Adrenal gland (tissue), 12 donors: Measurements from ENCODE around the gene TAGLN. TPM values are rescaled to one million over a fixed set of nuclear protein-coding genes. Genes with fewer than 3 reads are reported as not detected.

Experiments
- DNase-seq, 7 donors: peaks; one replicate each; pipeline ENCODE4 v3.0.0-alpha.2; 2019 to 2020
- H3K27ac ChIP-seq, 5 donors: fragments of 200-600 bp; sonication (generic) in 4 of 5; 1 replicate in 3 of 5; 2 replicates in 2 of 5; pipeline versions ENCODE4 v1.5.1 to v1.8.0; 2016 to 2020; ENCODE audit warnings: mild to moderate bottlenecking in 1 of 5
- H3K27me3 ChIP-seq: fragments of 200-600 bp; 2 replicates; pipeline ENCODE4 v1.8.0; 2021
- H3K36me3 ChIP-seq, 2 donors: fragments of 200-600 bp; replicated peaks in 1 of 2; 1 replicate in 1 of 2; 2 replicates in 1 of 2; pipeline versions ENCODE4 v1.5.1 to v1.8.0; 2018 to 2022
- H3K4me1 ChIP-seq, 2 donors: fragments of 200-600 bp; replicated peaks in 1 of 2; 1 replicate in 1 of 2; 2 replicates in 1 of 2; pipeline versions ENCODE4 v1.5.1 to v1.8.0; 2018 to 2021
- H3K4me3 ChIP-seq, 4 donors: fragments of 200-600 bp; sonication (generic) in 3 of 4; one replicate each; pipeline ENCODE4 v1.5.1; 2016 to 2018
- H3K9me3 ChIP-seq, 3 donors: fragments of 200-600 bp; sonication (generic) in 1 of 3; replicated peaks in 1 of 3; 1 replicate in 2 of 3; 2 replicates in 1 of 3; pipeline versions ENCODE4 v1.5.1 to v1.8.0; 2016 to 2021
- CTCF ChIP-seq, 6 experiments: fragments of 450-650 bp in 4 of 6; fragments of 200-600 bp in 2 of 6; sonication (generic) in 1 of 6; IDR thresholded peaks; 1 replicate in 5 of 6; 2 replicates in 1 of 6; pipeline versions ENCODE4 v1.5.1 to v1.8.0; 2016 to 2021; ENCODE audit warnings: antibody characterized with exemption in 6 of 6, mild to moderate bottlenecking in 2 of 6, moderate library complexity in 1 of 6
- POLR2A ChIP-seq, 2 donors: fragments of 450-650 bp; IDR thresholded peaks; one replicate each; pipeline ENCODE4 v1.6.1; 2017; ENCODE audit warnings: antibody characterized with exemption in 2 of 2, mild to moderate bottlenecking in 2 of 2, moderate library complexity in 1 of 2
- WGBS, 4 donors: extraction: QIAGEN DNeasy Blood & Tissue Kit in 2 of 4; methylation state at CpG; one replicate each; pipeline versions ENCODE4 v1.1.5 to v1.1.7; 2013 to 2017; 5-methylcytosine and 5-hydroxymethylcytosine counted together
- intact Hi-C, 2 donors: fragments of 100-400 bp; cut with DNase I; formaldehyde crosslinking; loops; one replicate each; pipeline versions ENCODE4 v1.14.1 to v1.15.0; 2022 to 2023
- polyA plus RNA-seq, 3 donors: library from polyadenylated mRNA; stranded (reverse); fragments of 200-250 nt in 2 of 3; fragments of 350-450 nt in 1 of 3; fragmentation: Illumina TruSeq in 1 of 3; extraction: RNeasy Lipid Tissue Mini Kit (QIAGEN cat#74804) in 1 of 3; gene quantifications; one replicate each; pipeline ENCODE4 v1.2.3, GENCODE V29; 2013 to 2014
- total RNA-seq, 9 donors: library from RNA; depleted of rRNA in 4 of 9; stranded (reverse); fragments of >200 nt in 4 of 9; fragments of 120-200 nt in 1 of 9; fragmentation: NEBNext Ultra II Directional in 1 of 9; extraction: Animal tissue kit (Norgen Biotek cat#: 25700) in 1 of 9; gene quantifications; one replicate each; pipeline versions ENCODE4 v1.1.0 to v1.2.4, GENCODE V29; 2013 to 2023
- donor health status: healthy with polysubstance abuse.
- donor health status: Bipolar disorder and iron deficiency.
- donor health status: DM: yes; HTN: yes; CAD: no.
- donor health status: DM: no; HTN: no; CAD: no.
- donor health status: DM: no; HTN: no; CAD: no.
- donor health status: DM: yes; HTN: yes; CAD: no.

TAGLN gene
- total and polyA plus RNA-seq, 12 donors, result 37.1 to 1,290 (median 739) TPM

- H3K36me3 ChIP-seq, result peaks cover 0 to 78% of the 10 kb centered on the region in 2 donors
- DNase-seq, result peak in 2 of 7 donors; percentile 13 to 47
- H3K9me3 ChIP-seq, result no peaks in the 10 kb centered on the region
- H3K27ac ChIP-seq, result peak overlapping the region in 2 of 5 donors; percentile 26 to 95
- H3K27me3 ChIP-seq, result no peaks in the 10 kb centered on the region
- TF ChIP-seq CTCF (IDR thresholded peaks at IDR 0.05) (no peak), POLR2A (IDR thresholded peaks at IDR 0.05) (no peak)
- intact Hi-C loops, result loop anchor here in 1 of 2 donors (10.0 kb wide), 1 partner anchor 439 kb away; the partner anchor contains the start of gene ZPR1
- H3K4me1 ChIP-seq, result peaks cover 0 to 25% of the 10 kb centered on the region in 2 donors
- H3K4me3 ChIP-seq, result no peak overlapping the region
- WGBS, 4 donors, result 78 to 87% (median 81%) methylated on average over 13 to 17 of the region's 17 CpGs
These were observed 24.8 kb downstream of the TAGLN start for GRCh38 chr11:117223741-117224689.

- Histone ChIP-seq H3K27ac (no peak overlapping the region), H3K4me1 (peaks cover 1 to 16% of the 10 kb centered on the region in 2 donors), H3K27me3 (no peaks in the 10 kb centered on the region), H3K36me3 (peaks cover 0 to 76% of the 10 kb centered on the region in 2 donors), H3K9me3 (no peaks in the 10 kb centered on the region), H3K4me3 (no peak overlapping the region)
- DNase-seq, result peak in 2 of 7 donors; percentile 15 to 49
- intact Hi-C loops, result loop anchor here (2.0 to 10.0 kb wide), 3 partner anchors 41 to 441 kb away; partner anchors contain the start of gene ZPR1 (in 1 of the 2)
- WGBS, 4 donors, result 87 to 93% (median 92%) methylated on average over 9 of the region's 9 CpGs
- TF ChIP-seq POLR2A (IDR thresholded peaks at IDR 0.05) (no peak), CTCF (IDR thresholded peaks at IDR 0.05) (no peak)
These were observed 26.5 kb downstream of the TAGLN start for GRCh38 chr11:117225553-117226170.

- Histone ChIP-seq H3K36me3 (peaks cover 0 to 67% of the 10 kb centered on the region in 2 donors), H3K27me3 (no peaks in the 10 kb centered on the region), H3K4me1 (peaks cover 11 to 22% of the 10 kb centered on the region in 2 donors), H3K9me3 (no peaks in the 10 kb centered on the region), H3K27ac (no peak overlapping the region), H3K4me3 (no peak overlapping the region)
- intact Hi-C loops, result loop anchor here (2.0 to 10.0 kb wide), 3 partner anchors 42 to 442 kb away; partner anchors contain the start of gene ZPR1 (in 1 of the 2)
- DNase-seq, result peak; percentile 55 to 79 (median 66)
- TF ChIP-seq CTCF (IDR thresholded peaks at IDR 0.05) (peak; percentile 61 to 91 (median 84)), POLR2A (IDR thresholded peaks at IDR 0.05) (no peak)
- WGBS, 4 donors, result 60 to 68% (median 63%) methylated on average over 19 of the region's 19 CpGs
These were observed 27.5 kb downstream of the TAGLN start for GRCh38 chr11:117226388-117227385.
